Natural killer cell (primary cell): ENCODE results near the gene NDEL1. TPM values are rescaled to one million over a fixed set of nuclear protein-coding genes. Genes with fewer than 3 reads are reported as not detected.

Source experiments
- total RNA-seq, 4 donors: library from RNA; stranded (reverse); fragments of 120-200 nt in 1 of 4; gene quantifications; one replicate each; pipeline versions ENCODE4 v1.2.3 to v1.2.4, GENCODE V29; 2013 to 2022

NDEL1 gene
- total RNA-seq, 3 donors from 2014 or later (not counting 1 experiment from before 2014, with no cell fraction given) = 174 to 219 (median 193) TPM

Other genes starting within 250 kb of the NDEL1 start
- gene BORCS6, start 245.7 kb upstream of the NDEL1 start, total RNA-seq = 10 to 100 TPM; 10.2 to 15.6 (median 11.6) TPM
- gene AURKB, start 225.3 kb upstream of the NDEL1 start, total RNA-seq = 1 to 10 TPM; 2.1 to 4.8 (median 4.1) TPM
- 100 to 1,000 TPM; 192 to 251 (median 237) TPM for gene CTC1, start 187.8 kb upstream of the NDEL1 start, total RNA-seq
- 10 to 100 TPM; 23.6 to 30.0 (median 24.0) TPM for gene PFAS, start 186.6 kb upstream of the NDEL1 start, total RNA-seq
- 10 to 100 TPM; 34.4 to 51.5 (median 44.6) TPM for gene RANGRF, start 147.2 kb upstream of the NDEL1 start, total RNA-seq
- 10 to 100 TPM; 10.7 to 17.5 (median 16.8) TPM for gene SLC25A35, start 140.5 kb upstream of the NDEL1 start, total RNA-seq
- gene ARHGEF15, start 125.6 kb upstream of the NDEL1 start, total RNA-seq = not detected
- not detected for gene ODF4, start 96.0 kb upstream of the NDEL1 start, total RNA-seq
- gene RPL26, start 52.7 kb upstream of the NDEL1 start, total RNA-seq = 1,000 to 10,000 TPM; 1,481 to 1,796 (median 1,628) TPM
- 1 to 10 TPM in 1 of 3 donors, under 1 TPM in 2; 0.35 to 1.1 (median 0.52) TPM for gene RNF222, start 38.1 kb upstream of the NDEL1 start, total RNA-seq
- 1 to 10 TPM in 2 of 3 donors, under 1 TPM in 1; 0.28 to 1.5 (median 1.0) TPM for gene MYH10, start 194.8 kb downstream of the NDEL1 start, total RNA-seq